HCT116 (cell line): ENCODE measurements around the gene DBX1. TPM values are rescaled to one million over a fixed set of nuclear protein-coding genes. Genes with fewer than 3 reads are reported as not detected.

Experiments
- ATAC-seq: fragments of 200-7000 bp; cut with Tn5 transposase; 2 replicates; pipeline ENCODE4 v1.9.1; 2020; ENCODE audit warnings: mild to moderate bottlenecking, moderate library complexity
- BruUV-seq: library from RNA; stranded (reverse); fragments of 400-500 nt; replicated peaks from 2 replicates; lab custom pipeline; 2021; lab: Mats Ljungman, UMichigan
- CTCF ChIA-PET: fragments of 300-600 bp; sonication (Branson Sonifier 250); formaldehyde crosslinking; loops from one replicate; lab custom pipeline; 2021; ENCODE audit warnings: antibody characterized with exemption; lab: Charles Lee
- POLR2A ChIA-PET: fragments of 300-600, 350-600 bp; sonication (Branson Sonifier 250); formaldehyde crosslinking; loops from one replicate; lab custom pipeline; 2021; ENCODE audit warnings: antibody characterized with exemption; lab: Charles Lee
- RAD21 ChIA-PET, 2 experiments: fragments of 300-600 bp; sonication (Branson Sonifier 250); formaldehyde crosslinking; loops; one replicate each; lab custom pipeline; 2023; ENCODE audit warnings: low total read pairs in 2 of 2; ENCODE audit not compliant: uncharacterized antibody in 2 of 2, unreplicated experiment in 2 of 2, low non-redundant PET in 1 of 2; lab: Charles Lee
- DNase-seq: peaks from one replicate; pipeline ENCODE4 v3.0.0-alpha.2; 2010; ENCODE audit warnings: low read depth, low spot score
- H2AFZ ChIP-seq: fragments of 200-600 bp; shearing (Covaris generic), sonication (generic); 2 replicates; pipeline ENCODE4 v1.6.1; 2017; ENCODE audit warnings: low read depth, mixed run types, mixed read lengths, antibody characterized with exemption, low read length; ENCODE audit not compliant: poor library complexity, severe bottlenecking
- H3K27ac ChIP-seq: 2 replicates; pipeline ENCODE4 v1.5.1; 2012; ENCODE audit warnings: low read depth, low read length
- H3K27me3 ChIP-seq: fragments of 200-600 bp; sonication (generic); 2 replicates; pipeline ENCODE4 v1.6.1; 2016; ENCODE audit warnings: mixed run types, low read length, mixed read lengths; ENCODE audit not compliant: insufficient read depth
- H3K36me3 ChIP-seq, 2 experiments: fragments of 200-500 bp in 1 of 2; fragments of 200-600 bp in 1 of 2; sonication (Bioruptor generic) in 1 of 2; sonication (generic) in 1 of 2; 2 replicates each; pipeline versions ENCODE4 v1.5.1 to v1.6.1; 2014 to 2016; ENCODE audit warnings: low read length in 2 of 2, inconsistent platforms in 1 of 2, mixed read lengths in 1 of 2, mixed run types in 1 of 2; ENCODE audit not compliant: insufficient read depth in 2 of 2, control insufficient read depth in 1 of 2
- H3K4me1 ChIP-seq, 2 experiments: fragments of 200-600 bp in 1 of 2; sonication (generic) in 1 of 2; 2 replicates each; pipeline versions ENCODE4 v1.5.1 to v1.6.1; 2012 to 2017; ENCODE audit warnings: low read length in 2 of 2, inconsistent platforms in 1 of 2, mild to moderate bottlenecking in 1 of 2, mixed read lengths in 1 of 2, mixed run types in 1 of 2, moderate library complexity in 1 of 2; ENCODE audit not compliant: insufficient read depth in 2 of 2, control insufficient read depth in 1 of 2
- H3K4me2 ChIP-seq: fragments of 200-600 bp; sonication (generic); 2 replicates; pipeline ENCODE4 v1.6.1; 2017; ENCODE audit warnings: mixed run types, low read length, mixed read lengths
- H3K4me3 ChIP-seq, 2 experiments: fragments of 200-600 bp in 1 of 2; sonication (generic) in 1 of 2; replicated peaks in 1 of 2; 2 replicates each; pipeline ENCODE4 v1.5.1; 2011 to 2016; ENCODE audit warnings: low read length in 2 of 2, control low read depth in 1 of 2, low read depth in 1 of 2, mild to moderate bottlenecking in 1 of 2, mixed read lengths in 1 of 2, mixed run types in 1 of 2
- H3K79me2 ChIP-seq: fragments of 200-600 bp; sonication (generic); 2 replicates; pipeline ENCODE4 v1.6.1; 2017; ENCODE audit warnings: mild to moderate bottlenecking, mixed run types, low read length, moderate library complexity, mixed read lengths; ENCODE audit not compliant: insufficient read depth
- H3K9ac ChIP-seq: fragments of 200-600 bp; sonication (generic); 2 replicates; pipeline ENCODE4 v1.6.1; 2016; ENCODE audit warnings: low read length, mixed read lengths
- H3K9me2 ChIP-seq: fragments of 200-600 bp; sonication (generic), shearing (Covaris generic); 2 replicates; pipeline ENCODE4 v1.6.1; 2017; ENCODE audit warnings: mixed run types, mild to moderate bottlenecking, moderate library complexity; ENCODE audit not compliant: insufficient read depth
- H3K9me3 ChIP-seq, 2 experiments: fragments of 200-500 bp in 1 of 2; fragments of 200-600 bp in 1 of 2; sonication (Bioruptor generic) in 1 of 2; sonication (generic) in 1 of 2; 2 replicates each; pipeline ENCODE4 v1.6.1; 2014 to 2017; ENCODE audit warnings: low read length in 2 of 2, mixed read lengths in 2 of 2, inconsistent platforms in 1 of 2, low read depth in 1 of 2, mild to moderate bottlenecking in 1 of 2, mixed run types in 1 of 2, moderate library complexity in 1 of 2; ENCODE audit not compliant: control insufficient read depth in 1 of 2, insufficient read depth in 1 of 2
- H4K20me1 ChIP-seq: fragments of 200-600 bp; sonication (generic), shearing (Covaris generic); 2 replicates; pipeline ENCODE4 v1.6.1; 2017; ENCODE audit warnings: mixed run types, mild to moderate bottlenecking, moderate library complexity; ENCODE audit not compliant: insufficient read depth
- CBX3 ChIP-seq: IDR thresholded peaks from 2 replicates; pipeline ENCODE4 v1.6.1; 2012; ENCODE audit warnings: low read depth
- CEBPB ChIP-seq: IDR thresholded peaks from 2 replicates; pipeline ENCODE4 v1.6.1; 2012; ENCODE audit warnings: low read depth
- EGR1 ChIP-seq: IDR thresholded peaks from 2 replicates; pipeline ENCODE4 v1.6.1; 2012; ENCODE audit warnings: low read depth
- ELF1 ChIP-seq: IDR thresholded peaks from 2 replicates; pipeline ENCODE4 v1.6.1; 2012; ENCODE audit warnings: low read depth, borderline replicate concordance
- EZH2 ChIP-seq: fragments of 200-600 bp; sonication (generic); IDR thresholded peaks from 2 replicates; pipeline ENCODE4 v1.6.1; 2017; ENCODE audit warnings: antibody characterized with exemption, mixed run types
- POLR2A ChIP-seq: IDR thresholded peaks from 2 replicates; pipeline ENCODE4 v1.7.0; 2011; ENCODE audit warnings: borderline replicate concordance; ENCODE audit not compliant: insufficient read depth, insufficient read length; ENCODE audit errors: extremely low read depth
- POLR2AphosphoS5 ChIP-seq: IDR thresholded peaks from 2 replicates; pipeline ENCODE4 v1.6.1; 2011; ENCODE audit warnings: mild to moderate bottlenecking, low read depth, low read length, moderate library complexity
- SIN3A ChIP-seq: IDR thresholded peaks from 2 replicates; pipeline ENCODE4 v1.6.1; 2012; ENCODE audit warnings: low read depth
- SP1 ChIP-seq: IDR thresholded peaks from 2 replicates; pipeline ENCODE4 v1.6.1; 2012; ENCODE audit warnings: low read depth
- SRF ChIP-seq: IDR thresholded peaks from 2 replicates; pipeline ENCODE4 v1.6.1; 2012; ENCODE audit warnings: low read depth
- TCF7L2 ChIP-seq: IDR thresholded peaks from 2 replicates; pipeline ENCODE4 v1.7.0; 2011; ENCODE audit warnings: borderline replicate concordance, inconsistent platforms; ENCODE audit not compliant: insufficient read depth, insufficient read length; ENCODE audit errors: extremely low read depth
- YY1 ChIP-seq: IDR thresholded peaks from 2 replicates; pipeline ENCODE4 v1.6.1; 2011; ENCODE audit warnings: low read length, low read depth, moderate library complexity, mild to moderate bottlenecking; ENCODE audit not compliant: insufficient replicate concordance; ENCODE audit errors: extremely low read depth
- ZFX ChIP-seq: fragments of 450-650 bp; IDR thresholded peaks from 2 replicates; pipeline ENCODE4 v1.6.1; 2017
- ZNF274 ChIP-seq: fragments of 200-500 bp; sonication (Bioruptor generic); IDR thresholded peaks from 2 replicates; pipeline ENCODE4 v1.6.1; 2014; ENCODE audit warnings: mild to moderate bottlenecking, low read depth, low read length, inconsistent platforms
- intact Hi-C: fragments of 100-400 bp; cut with micrococcal nuclease; formaldehyde crosslinking; loops from 2 replicates; pipeline ENCODE4 v1.10.0; 2022
- total RNA-seq: library from RNA; stranded (reverse); gene quantifications from one replicate; pipeline ENCODE4 v1.2.1, GENCODE V29; 2021; ENCODE audit not compliant: unreplicated experiment
- TF ChIP-seq, protein P1 (sequence below): IDR thresholded peaks from 2 replicates; pipeline ENCODE4 v1.6.1; 2012
- TF ChIP-seq, protein P2 (sequence below): IDR thresholded peaks from 2 replicates; pipeline ENCODE4 v1.6.1; 2012; ENCODE audit warnings: low read depth

Gene DBX1
- total RNA-seq, 1 experiment from 2014 or later: not detected

GRCh38 chr11:20161923-20162744, 1.9 kb upstream of the DBX1 start:
- CTCF ChIA-PET: no interaction called here
- no peak overlapping the region for H2AFZ ChIP-seq
- H3K9me3 ChIP-seq: no peaks in the 10 kb centered on the region
- no peaks in the 10 kb centered on the region for H3K79me2 ChIP-seq
- no peak overlapping the region for H3K4me2 ChIP-seq
- no peak overlapping the region for H3K9ac ChIP-seq
- no peak overlapping the region for H3K4me3 ChIP-seq
- intact Hi-C loops: no loop called here
- H3K27me3 ChIP-seq: 0 out of 2 replicates have a peak, but pooled peaks cover 3% of the 10 kb centered on the region
- POLR2A ChIA-PET: no interaction called here
- ATAC-seq (no peak), DNase-seq (no peak)
- no peaks in the 10 kb centered on the region for H3K4me1 ChIP-seq
- no peaks in the 10 kb centered on the region for H3K36me3 ChIP-seq
- no TSS peak for BruUV-seq
- no peak overlapping the region for H3K27ac ChIP-seq
- H3K9me2 ChIP-seq: no peaks in the 10 kb centered on the region
- no peak for TF ChIP-seq ELF1
- TF ChIP-seq SRF: no peak
- TF ChIP-seq SIN3A: no peak
- no peak for TF ChIP-seq EGR1
- TF ChIP-seq CBX3: no peak
- TF ChIP-seq YY1: no peak
- TF ChIP-seq, protein P1, sequence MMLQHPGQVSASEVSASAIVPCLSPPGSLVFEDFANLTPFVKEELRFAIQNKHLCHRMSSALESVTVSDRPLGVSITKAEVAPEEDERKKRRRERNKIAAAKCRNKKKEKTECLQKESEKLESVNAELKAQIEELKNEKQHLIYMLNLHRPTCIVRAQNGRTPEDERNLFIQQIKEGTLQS: no peak
- no peak for TF ChIP-seq TCF7L2
- TF ChIP-seq POLR2A: no peak
- TF ChIP-seq ZNF274: no peak
- TF ChIP-seq EZH2: no peak
- TF ChIP-seq POLR2AphosphoS5: no peak
- TF ChIP-seq, protein P2, sequence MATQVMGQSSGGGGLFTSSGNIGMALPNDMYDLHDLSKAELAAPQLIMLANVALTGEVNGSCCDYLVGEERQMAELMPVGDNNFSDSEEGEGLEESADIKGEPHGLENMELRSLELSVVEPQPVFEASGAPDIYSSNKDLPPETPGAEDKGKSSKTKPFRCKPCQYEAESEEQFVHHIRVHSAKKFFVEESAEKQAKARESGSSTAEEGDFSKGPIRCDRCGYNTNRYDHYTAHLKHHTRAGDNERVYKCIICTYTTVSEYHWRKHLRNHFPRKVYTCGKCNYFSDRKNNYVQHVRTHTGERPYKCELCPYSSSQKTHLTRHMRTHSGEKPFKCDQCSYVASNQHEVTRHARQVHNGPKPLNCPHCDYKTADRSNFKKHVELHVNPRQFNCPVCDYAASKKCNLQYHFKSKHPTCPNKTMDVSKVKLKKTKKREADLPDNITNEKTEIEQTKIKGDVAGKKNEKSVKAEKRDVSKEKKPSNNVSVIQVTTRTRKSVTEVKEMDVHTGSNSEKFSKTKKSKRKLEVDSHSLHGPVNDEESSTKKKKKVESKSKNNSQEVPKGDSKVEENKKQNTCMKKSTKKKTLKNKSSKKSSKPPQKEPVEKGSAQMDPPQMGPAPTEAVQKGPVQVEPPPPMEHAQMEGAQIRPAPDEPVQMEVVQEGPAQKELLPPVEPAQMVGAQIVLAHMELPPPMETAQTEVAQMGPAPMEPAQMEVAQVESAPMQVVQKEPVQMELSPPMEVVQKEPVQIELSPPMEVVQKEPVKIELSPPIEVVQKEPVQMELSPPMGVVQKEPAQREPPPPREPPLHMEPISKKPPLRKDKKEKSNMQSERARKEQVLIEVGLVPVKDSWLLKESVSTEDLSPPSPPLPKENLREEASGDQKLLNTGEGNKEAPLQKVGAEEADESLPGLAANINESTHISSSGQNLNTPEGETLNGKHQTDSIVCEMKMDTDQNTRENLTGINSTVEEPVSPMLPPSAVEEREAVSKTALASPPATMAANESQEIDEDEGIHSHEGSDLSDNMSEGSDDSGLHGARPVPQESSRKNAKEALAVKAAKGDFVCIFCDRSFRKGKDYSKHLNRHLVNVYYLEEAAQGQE: no peak
- no peak for TF ChIP-seq SP1
- no peak for TF ChIP-seq ZFX
- no peak for TF ChIP-seq CEBPB
- TF ChIP-seq, all 23 proteins: peak for 0
- no peaks in the 10 kb centered on the region for H4K20me1 ChIP-seq
- RAD21 ChIA-PET: no interaction called here
